Osteocyte (in vitro differentiated cells): ENCODE measurements around the gene PTS. TPM values are rescaled to one million over a fixed set of nuclear protein-coding genes. Genes with fewer than 3 reads are reported as not detected.

Experiments used
- DNase-seq: peaks from one replicate; pipeline ENCODE4 v3.0.0; 2021; ENCODE audit warnings: mixed read lengths; ENCODE audit not compliant: unreplicated experiment; ENCODE audit errors: extremely low spot score
- H3K27ac Mint-ChIP-seq: one replicate; pipeline ENCODE4 v1.8.0; 2021; ENCODE audit warnings: mild to moderate bottlenecking, mixed read lengths; ENCODE audit not compliant: unreplicated experiment
- H3K27me3 Mint-ChIP-seq: one replicate; pipeline ENCODE4 v1.8.0; 2021; ENCODE audit warnings: mixed read lengths; ENCODE audit not compliant: unreplicated experiment
- H3K36me3 Mint-ChIP-seq: one replicate; pipeline ENCODE4 v1.8.0; 2021; ENCODE audit warnings: mixed read lengths; ENCODE audit not compliant: unreplicated experiment
- H3K4me1 Mint-ChIP-seq: one replicate; pipeline ENCODE4 v1.8.0; 2021; ENCODE audit warnings: mixed read lengths; ENCODE audit not compliant: unreplicated experiment
- H3K4me3 Mint-ChIP-seq: one replicate; pipeline ENCODE4 v1.8.0; 2021; ENCODE audit warnings: mild to moderate bottlenecking, moderate library complexity, mixed read lengths; ENCODE audit not compliant: unreplicated experiment
- H3K9me3 Mint-ChIP-seq: one replicate; pipeline ENCODE4 v1.8.0; 2021; ENCODE audit warnings: mixed read lengths; ENCODE audit not compliant: unreplicated experiment
- total RNA-seq: library from RNA; stranded (reverse); gene quantifications from 2 replicates; pipeline ENCODE4 v1.2.1, GENCODE V29; 2021
- TF ChIP-seq, protein P1 (sequence below): fragments of 200-600 bp; sonication (generic); IDR thresholded peaks from 2 replicates; pipeline ENCODE4 v1.5.0; 2021; ENCODE audit warnings: antibody characterized with exemption, mild to moderate bottlenecking, moderate library complexity

Gene PTS
- total RNA-seq, 1 donor from 2014 or later, result 44.0 TPM

DNA sequence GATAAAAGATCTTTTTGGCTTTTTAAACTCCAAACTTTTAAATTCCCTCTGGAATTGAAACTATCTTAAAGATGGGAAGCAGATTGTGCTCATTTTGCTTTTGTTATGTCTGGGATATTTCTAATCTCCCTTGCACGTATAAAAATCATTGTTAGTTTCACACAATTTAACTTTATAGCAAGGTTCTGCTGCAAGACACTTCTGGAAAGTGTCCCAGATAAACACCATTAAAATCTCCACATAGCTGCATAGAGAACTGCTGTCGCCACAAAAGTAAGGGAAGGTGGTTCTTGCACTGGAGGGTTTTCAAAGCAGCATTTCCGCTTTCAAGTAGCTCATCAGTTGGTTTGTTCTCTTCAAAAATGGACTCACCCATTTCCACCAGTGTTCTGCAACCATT lies 11.8 kb downstream of the PTS start:
- H3K27ac Mint-ChIP-seq, result no peak overlapping the region

DNA sequence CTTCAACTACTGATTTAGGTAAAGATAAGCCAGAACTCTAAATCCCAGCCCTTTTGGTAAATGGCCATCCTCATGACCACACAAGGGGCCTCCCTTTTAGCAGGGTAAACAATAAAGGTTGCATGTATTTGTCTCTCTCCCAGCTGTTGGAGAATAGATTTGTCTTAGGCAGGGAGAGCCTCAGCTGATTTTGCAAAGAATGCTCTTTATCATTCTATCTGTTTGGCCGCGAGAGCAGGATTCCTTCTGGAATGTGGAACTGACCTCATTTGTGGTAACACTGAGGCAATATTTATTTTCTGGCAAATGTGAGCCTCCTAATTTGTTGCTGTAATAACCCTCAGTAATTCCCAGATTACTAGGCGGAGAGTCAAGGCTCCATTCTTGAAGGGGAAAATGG lies 15.3 kb downstream of the PTS start:
- TF ChIP-seq, protein P1, sequence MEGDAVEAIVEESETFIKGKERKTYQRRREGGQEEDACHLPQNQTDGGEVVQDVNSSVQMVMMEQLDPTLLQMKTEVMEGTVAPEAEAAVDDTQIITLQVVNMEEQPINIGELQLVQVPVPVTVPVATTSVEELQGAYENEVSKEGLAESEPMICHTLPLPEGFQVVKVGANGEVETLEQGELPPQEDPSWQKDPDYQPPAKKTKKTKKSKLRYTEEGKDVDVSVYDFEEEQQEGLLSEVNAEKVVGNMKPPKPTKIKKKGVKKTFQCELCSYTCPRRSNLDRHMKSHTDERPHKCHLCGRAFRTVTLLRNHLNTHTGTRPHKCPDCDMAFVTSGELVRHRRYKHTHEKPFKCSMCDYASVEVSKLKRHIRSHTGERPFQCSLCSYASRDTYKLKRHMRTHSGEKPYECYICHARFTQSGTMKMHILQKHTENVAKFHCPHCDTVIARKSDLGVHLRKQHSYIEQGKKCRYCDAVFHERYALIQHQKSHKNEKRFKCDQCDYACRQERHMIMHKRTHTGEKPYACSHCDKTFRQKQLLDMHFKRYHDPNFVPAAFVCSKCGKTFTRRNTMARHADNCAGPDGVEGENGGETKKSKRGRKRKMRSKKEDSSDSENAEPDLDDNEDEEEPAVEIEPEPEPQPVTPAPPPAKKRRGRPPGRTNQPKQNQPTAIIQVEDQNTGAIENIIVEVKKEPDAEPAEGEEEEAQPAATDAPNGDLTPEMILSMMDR, result no peak
- Mint-ChIP-seq H3K36me3 (peaks cover 52% of the 10 kb centered on the region), H3K27ac (no peak overlapping the region), H3K4me3 (no peak overlapping the region), H3K4me1 (no peaks in the 10 kb centered on the region), H3K9me3 (peaks cover 30% of the 10 kb centered on the region), H3K27me3 (no peaks in the 10 kb centered on the region)
- DNase-seq, result no peak

More for the DNA sequence above, 11.8 kb downstream of the PTS start:
- DNase-seq, result no peak
- Mint-ChIP-seq H3K4me1 (no peaks in the 10 kb centered on the region), H3K4me3 (no peak overlapping the region), H3K36me3 (peaks cover 57% of the 10 kb centered on the region), H3K27me3 (no peaks in the 10 kb centered on the region), H3K9me3 (peaks cover 5% of the 10 kb centered on the region)
- TF ChIP-seq, protein P1, result no peak

DNA sequence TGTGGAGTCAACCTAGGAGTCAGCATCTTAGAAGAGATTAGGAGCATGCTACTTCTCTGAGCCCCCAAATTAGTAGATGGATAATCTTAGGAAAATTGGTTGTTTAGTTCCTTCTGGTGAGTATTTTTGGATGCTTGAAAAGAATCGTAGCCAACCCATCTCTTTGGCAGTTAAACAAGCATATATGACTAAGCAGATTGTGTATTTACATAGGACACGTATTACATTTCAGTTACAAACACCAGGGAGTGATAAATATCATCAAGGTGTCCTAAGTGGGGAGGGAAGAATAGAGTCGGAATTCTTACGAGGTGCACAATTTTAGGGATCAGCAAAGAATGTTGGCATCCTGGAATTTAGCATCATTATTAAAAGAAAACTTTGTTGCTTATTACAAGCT lies 21.0 kb downstream of the PTS start:
- Mint-ChIP-seq H3K27ac (no peak overlapping the region), H3K4me1 (peaks cover 11% of the 10 kb centered on the region), H3K36me3 (peaks cover 17% of the 10 kb centered on the region), H3K27me3 (no peaks in the 10 kb centered on the region), H3K9me3 (peaks cover 25% of the 10 kb centered on the region), H3K4me3 (no peak overlapping the region)
- no peak for DNase-seq
- TF ChIP-seq, protein P1, result no peak

DNA sequence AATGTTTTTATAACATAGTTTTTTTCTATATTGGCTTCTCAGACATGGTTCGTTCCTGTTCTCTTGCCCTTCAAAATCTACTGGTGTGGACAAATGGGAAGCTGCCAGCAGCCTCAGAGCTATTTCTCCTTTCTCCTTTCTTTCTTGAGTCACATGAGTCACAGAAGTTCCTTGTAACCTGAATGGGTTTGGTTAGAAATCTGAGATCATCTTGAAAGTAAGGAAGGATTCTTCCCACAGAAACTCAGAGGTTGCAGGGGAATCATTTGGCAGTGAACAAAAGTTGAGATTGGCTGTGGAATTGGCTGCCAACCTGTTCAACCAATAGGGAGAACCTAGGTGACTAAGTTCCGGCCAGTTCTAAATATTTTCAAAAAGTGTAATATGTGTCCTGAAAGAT lies 22.0 kb downstream of the PTS start:
- H3K4me1 Mint-ChIP-seq, result peaks cover 11% of the 10 kb centered on the region
- DNase-seq, result no peak

DNA sequence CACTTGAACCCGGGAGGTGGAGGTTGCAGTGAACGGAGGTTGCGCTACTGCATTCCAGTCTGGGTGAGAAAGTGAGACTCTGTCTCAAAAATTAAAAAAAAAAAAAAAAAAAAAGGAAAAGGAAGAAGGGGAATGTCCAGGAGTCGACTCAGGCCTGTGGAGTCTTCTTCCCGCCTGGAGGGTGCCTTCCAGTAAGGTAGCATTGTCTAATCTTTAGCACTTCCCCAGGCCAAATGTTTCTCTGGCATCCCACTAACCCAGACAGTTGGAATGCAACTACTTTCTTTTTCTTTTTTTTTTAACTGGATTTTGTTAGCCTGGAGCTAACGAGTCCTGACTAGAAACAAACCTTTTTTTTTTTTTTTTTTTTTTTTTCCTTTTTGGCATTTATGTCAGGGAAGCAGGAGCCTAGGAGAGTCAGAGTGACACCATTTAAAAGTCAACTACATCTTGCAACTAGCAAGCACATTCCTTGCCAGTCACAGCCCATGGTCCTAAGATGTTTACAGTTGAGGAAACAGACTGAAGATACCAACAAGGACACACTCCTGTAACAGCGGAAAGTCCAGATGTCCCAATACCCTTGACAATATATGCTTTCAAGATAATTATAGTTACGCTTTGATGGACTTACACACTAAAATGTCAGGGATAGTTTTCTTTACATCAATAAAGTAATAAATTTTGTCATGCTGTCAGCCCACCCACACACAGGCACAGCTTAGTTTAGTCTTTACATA lies 23.8 kb downstream of the PTS start:
- DNase-seq, result no peak
- peaks cover 11% of the 10 kb centered on the region for H3K4me1 Mint-ChIP-seq
- H3K36me3 Mint-ChIP-seq, result no peaks in the 10 kb centered on the region
- no peak overlapping the region for H3K4me3 Mint-ChIP-seq
- peaks cover 9% of the 10 kb centered on the region for H3K9me3 Mint-ChIP-seq
- TF ChIP-seq, protein P1, result no peak
- no peaks in the 10 kb centered on the region for H3K27me3 Mint-ChIP-seq
- peak overlapping the region; percentile 36 for H3K27ac Mint-ChIP-seq

More for the DNA sequence above, 22.0 kb downstream of the PTS start:
- TF ChIP-seq, protein P1, result no peak
- Mint-ChIP-seq H3K27ac (no peak overlapping the region), H3K36me3 (peaks cover 10% of the 10 kb centered on the region), H3K4me3 (no peak overlapping the region), H3K27me3 (no peaks in the 10 kb centered on the region), H3K9me3 (peaks cover 25% of the 10 kb centered on the region)
